TTC549 (cell line): ENCODE measurements around the gene PLCH1.

Source experiments
- FAIRE-seq: peaks from 2 replicates; lab custom pipeline; 2012; peaks lifted over from hg19 to GRCh38; lab: Jason Lieb, UNC

Gene PLCH1

GRCh38 chr3:155604967-155605366, 139.9 kb downstream of the PLCH1 start:
- FAIRE-seq: no peak

GRCh38 chr3:155604126-155604525, 140.7 kb downstream of the PLCH1 start:
- no peak for FAIRE-seq

- no peak for FAIRE-seq
Observed at GRCh38 chr3:155603302-155603701, 141.6 kb downstream of the PLCH1 start.

- FAIRE-seq: no peak
Observed at GRCh38 chr3:155602307-155602706, 142.6 kb downstream of the PLCH1 start.

- no peak for FAIRE-seq
Observed at GRCh38 chr3:155598671-155599070, 146.2 kb downstream of the PLCH1 start.

GRCh38 chr3:155596615-155597014, 148.3 kb downstream of the PLCH1 start:
- no peak for FAIRE-seq

GRCh38 chr3:155595371-155595770, 149.5 kb downstream of the PLCH1 start:
- FAIRE-seq: no peak

- no peak for FAIRE-seq
Observed at GRCh38 chr3:155594526-155595187, 150.2 kb downstream of the PLCH1 start.

- FAIRE-seq: no peak
Observed at GRCh38 chr3:155587581-155587980, 157.3 kb downstream of the PLCH1 start.

- FAIRE-seq: no peak
Observed at GRCh38 chr3:155585384-155585783, 159.5 kb downstream of the PLCH1 start.

GRCh38 chr3:155581579-155581978, 163.3 kb downstream of the PLCH1 start:
- FAIRE-seq: no peak

GRCh38 chr3:155572085-155572484, 172.8 kb downstream of the PLCH1 start:
- FAIRE-seq: no peak

GRCh38 chr3:155568295-155568694, 176.6 kb downstream of the PLCH1 start:
- FAIRE-seq: no peak

GRCh38 chr3:155560594-155560993, 184.3 kb downstream of the PLCH1 start:
- no peak for FAIRE-seq

GRCh38 chr3:155560135-155560534, 184.7 kb downstream of the PLCH1 start:
- no peak for FAIRE-seq

GRCh38 chr3:155556531-155556930, 188.3 kb downstream of the PLCH1 start:
- FAIRE-seq: no peak

- FAIRE-seq: no peak
Observed at GRCh38 chr3:155555479-155556060, 189.3 kb downstream of the PLCH1 start.

- no peak for FAIRE-seq
Observed at GRCh38 chr3:155554777-155555451, 190.0 kb downstream of the PLCH1 start.

GRCh38 chr3:155553780-155554179, 191.1 kb downstream of the PLCH1 start:
- FAIRE-seq: no peak

- FAIRE-seq: no peak
Observed at GRCh38 chr3:155553326-155553725, 191.5 kb downstream of the PLCH1 start.

GRCh38 chr3:155550391-155550790, 194.5 kb downstream of the PLCH1 start:
- FAIRE-seq: no peak

- no peak for FAIRE-seq
Observed at GRCh38 chr3:155549087-155549486, 195.8 kb downstream of the PLCH1 start.

GRCh38 chr3:155548195-155548594, 196.7 kb downstream of the PLCH1 start:
- FAIRE-seq: no peak

- FAIRE-seq: no peak
Observed at GRCh38 chr3:155535098-155535497, 209.8 kb downstream of the PLCH1 start.
